Measurements from ENCODE around the gene FMN1. TPM values are rescaled to one million over a fixed set of nuclear protein-coding genes. Genes with fewer than 3 reads are reported as not detected.

The FMN1 gene
- total and polyA plus RNA-seq, 11 donors, result 0.61 to 10.6 (median 3.6) TPM

- TF ChIP-seq CTCF (IDR thresholded peaks at IDR 0.05), result no peak
- TF ChIP-seq POLR2A (IDR thresholded peaks at IDR 0.05), result no peak
- Histone ChIP-seq H3K27me3 (no peaks in the 10 kb centered on the region), H3K4me1 (no peaks in the 10 kb centered on the region), H3K9me3 (no peaks in the 10 kb centered on the region), H3K27ac (no peak overlapping the region), H3K36me3 (no peaks in the 10 kb centered on the region), H3K4me3 (no peak overlapping the region)
- intact Hi-C loops (cut with DNase I), result no loop called here
- ATAC-seq, result no peak
- no peak for DNase-seq
These were observed 376.9 kb downstream of the FMN1 start for GRCh38 chr15:32817577-32817976.

GRCh38 chr15:32807331-32807730, 387.2 kb downstream of the FMN1 start:
- Histone ChIP-seq H3K4me3 (no peak overlapping the region), H3K4me1 (no peaks in the 10 kb centered on the region), H3K9me3 (no peaks in the 10 kb centered on the region), H3K27me3 (no peaks in the 10 kb centered on the region), H3K36me3 (no peaks in the 10 kb centered on the region), H3K27ac (no peak overlapping the region)
- intact Hi-C loops (cut with DNase I), result no loop called here
- no peak for DNase-seq
- 50 to 61% (median 55%) methylated on average over 1 of the region's 1 CpG for WGBS, 4 donors
- ATAC-seq, result no peak
- TF ChIP-seq POLR2A (IDR thresholded peaks at IDR 0.05), result no peak
- no peak for TF ChIP-seq CTCF (IDR thresholded peaks at IDR 0.05)

- H3K4me3 ChIP-seq, result no peak overlapping the region
- no peaks in the 10 kb centered on the region for H3K9me3 ChIP-seq
- 91 to 100% (median 95%) methylated on average over 3 of the region's 3 CpGs for WGBS, 4 donors
- no peak for ATAC-seq
- H3K27me3 ChIP-seq, result no peaks in the 10 kb centered on the region
- H3K36me3 ChIP-seq, result no peaks in the 10 kb centered on the region
- H3K27ac ChIP-seq, result no peak overlapping the region
- no peak for DNase-seq
- intact Hi-C loops (cut with DNase I), result no loop called here
- TF ChIP-seq CTCF (IDR thresholded peaks at IDR 0.05), result no peak
- no peak for TF ChIP-seq POLR2A (IDR thresholded peaks at IDR 0.05)
- no peaks in the 10 kb centered on the region for H3K4me1 ChIP-seq
These were observed 390.9 kb downstream of the FMN1 start for GRCh38 chr15:32803631-32804030.

- ATAC-seq (no peak), DNase-seq (no peak)
- Histone ChIP-seq H3K9me3 (no peaks in the 10 kb centered on the region), H3K27me3 (no peaks in the 10 kb centered on the region), H3K36me3 (peaks cover 0 to 4% (median 0%) of the 10 kb centered on the region in 9 donors), H3K4me3 (no peak overlapping the region), H3K4me1 (no peaks in the 10 kb centered on the region), H3K27ac (no peak overlapping the region)
- WGBS, 4 donors, result 71 to 76% (median 72%) methylated on average over 10 of the region's 10 CpGs
- TF ChIP-seq CTCF (IDR thresholded peaks at IDR 0.05) (no peak), POLR2A (IDR thresholded peaks at IDR 0.05) (no peak)
- intact Hi-C loops (cut with DNase I), result no loop called here
These were observed 392.1 kb downstream of the FMN1 start for GRCh38 chr15:32802286-32802936.
